T47D (cell line): ENCODE data around the gene RRAD.

Source experiments
- DNase-seq, 2 experiments: peaks; one replicate each; pipeline versions ENCODE4 v3.0.0 to v3.0.0-alpha.2; 2011 to 2012; ENCODE audit warnings: low read depth in 1 of 2, low spot score in 1 of 2
- JUND ChIP-seq: IDR thresholded peaks from 2 replicates; pipeline ENCODE4 v1.6.1; 2012; ENCODE audit warnings: low read depth
- in situ Hi-C: cut with HindIII; loops from 2 replicates; pipeline ENCODE4 v1.10.0; 2016; ENCODE audit warnings: low sequenced_read_pairs, low pct_unique_long_range_greater_than_20kb

The RRAD gene

GRCh38 chr16:66881014-66881417 lies 44.3 kb downstream of the RRAD start:
- DNase-seq = no peak
- in situ Hi-C loops = no loop called here
- TF ChIP-seq JUND = no peak

- in situ Hi-C loops = no loop called here
- no peak for TF ChIP-seq JUND
- DNase-seq = peak; percentile 58 to 96
Observed at GRCh38 chr16:66880288-66881013, 44.9 kb downstream of the RRAD start, which contains the start of gene PDP2. PDP2 (plus strand) TSS chr16:66880515; CDS start chr16:66884285, 3,770 bp downstream.

GRCh38 chr16:66878067-66878466 lies 47.3 kb downstream of the RRAD start:
- no peak for DNase-seq
- no peak for TF ChIP-seq JUND
- in situ Hi-C loops = no loop called here

GRCh38 chr16:66874079-66874775 lies 51.1 kb downstream of the RRAD start:
- TF ChIP-seq JUND = no peak
- in situ Hi-C loops = no loop called here
- DNase-seq = peak in 1 of 2 experiments; percentile 82

- peak in 1 of 2 experiments; percentile 81 for DNase-seq
- TF ChIP-seq JUND = no peak
- in situ Hi-C loops = no loop called here
Observed at GRCh38 chr16:66873685-66874055, 51.7 kb downstream of the RRAD start.

- in situ Hi-C loops = no loop called here
- DNase-seq = peak; percentile 68 to 89
- no peak for TF ChIP-seq JUND
Observed at GRCh38 chr16:66872943-66873684, 52.2 kb downstream of the RRAD start.

- no peak for TF ChIP-seq JUND
- in situ Hi-C loops = no loop called here
- no peak for DNase-seq
Observed at GRCh38 chr16:66872559-66872942, 52.8 kb downstream of the RRAD start.

GRCh38 chr16:66871840-66872239 lies 53.5 kb downstream of the RRAD start:
- TF ChIP-seq JUND = no peak
- in situ Hi-C loops = no loop called here
- no peak for DNase-seq
